ENCODE measurements around the gene ZNF593OS. TPM values are rescaled to one million over a fixed set of nuclear protein-coding genes. Genes with fewer than 3 reads are reported as not detected.
A peak's percentile ranks its signal among the peaks of the same experiment; 100 is the strongest.

Gene ZNF593OS
- total RNA-seq, 1 donor from 2014 or later: not detected

DNA sequence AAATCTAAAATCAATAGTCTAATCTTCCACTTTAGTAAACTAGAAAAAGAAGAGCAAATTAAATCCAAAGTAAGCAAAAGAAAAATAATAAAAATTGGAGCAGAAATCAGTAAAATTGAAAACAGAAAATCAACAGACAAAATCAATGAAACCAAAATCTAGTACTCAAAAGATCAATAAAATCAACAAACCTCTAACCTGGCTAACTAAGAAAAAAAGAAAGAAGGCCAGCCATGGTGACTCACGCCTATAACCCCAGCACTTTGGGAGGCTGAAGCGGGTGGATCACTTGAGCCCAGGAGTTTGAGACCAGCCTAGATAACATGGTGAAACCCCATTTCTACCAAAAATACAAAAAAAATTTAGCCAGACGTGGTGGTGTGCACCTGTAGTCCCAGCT lies 37.2 kb downstream of the ZNF593OS start:
- ATAC-seq (no peak), DNase-seq (ENCODE audit: low spot score) (no peak)
- intact Hi-C loops (cut with DNase I): no loop called here

DNA sequence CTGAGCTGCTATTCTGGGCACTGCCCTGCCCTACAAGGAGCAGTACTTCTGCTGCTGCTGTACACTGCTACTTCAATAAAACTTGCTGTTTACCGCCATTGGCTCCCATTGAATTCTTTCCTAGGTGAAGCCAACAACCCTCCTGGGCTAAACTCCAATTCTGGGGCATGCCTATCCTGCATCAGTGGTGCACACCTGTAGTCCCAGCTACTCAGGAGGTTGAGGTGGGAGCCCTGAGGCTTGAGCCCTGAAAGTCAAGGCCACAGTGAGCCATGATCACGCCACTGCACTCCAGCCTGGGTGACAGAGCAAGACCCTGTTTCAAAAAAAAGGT lies 38.8 kb downstream of the ZNF593OS start:
- no peak for ATAC-seq
- DNase-seq (ENCODE audit: low spot score): no peak
- intact Hi-C loops (cut with DNase I): no loop called here

DNA sequence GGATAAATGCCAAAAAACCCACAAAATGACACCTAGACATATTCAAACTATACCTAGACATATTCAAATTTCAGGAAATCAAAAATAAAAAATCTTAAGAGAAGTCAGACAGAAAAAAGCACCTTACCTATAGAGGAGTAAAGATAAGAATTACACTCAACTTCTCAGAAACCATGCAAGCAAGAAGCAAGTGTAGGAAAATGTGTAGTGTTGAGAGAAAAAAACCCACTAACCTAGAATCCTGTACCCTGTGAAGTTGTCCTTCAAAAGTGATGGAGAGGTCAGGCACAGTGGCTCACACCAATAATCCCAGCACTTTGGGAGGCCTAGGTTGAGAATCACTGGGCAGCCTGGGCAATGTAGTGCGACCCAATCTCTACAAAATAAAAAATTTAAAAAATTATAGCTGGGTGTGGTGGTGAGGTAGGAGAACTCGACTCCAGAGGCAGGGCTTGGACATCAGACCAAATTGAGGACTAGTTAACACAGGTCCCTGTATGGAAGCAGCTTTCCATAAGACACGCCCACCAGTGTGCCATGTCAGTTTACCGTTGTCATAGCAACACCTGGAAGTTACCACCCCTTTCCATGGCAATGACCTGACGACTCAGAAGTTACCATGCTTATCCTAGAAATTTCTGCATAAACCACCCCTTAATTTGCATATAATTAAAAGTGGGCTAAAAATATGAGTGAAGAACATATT lies 39.4 kb downstream of the ZNF593OS start:
- ATAC-seq (no peak), DNase-seq (ENCODE audit: low spot score) (no peak)
- intact Hi-C loops (cut with DNase I): no loop called here

DNA sequence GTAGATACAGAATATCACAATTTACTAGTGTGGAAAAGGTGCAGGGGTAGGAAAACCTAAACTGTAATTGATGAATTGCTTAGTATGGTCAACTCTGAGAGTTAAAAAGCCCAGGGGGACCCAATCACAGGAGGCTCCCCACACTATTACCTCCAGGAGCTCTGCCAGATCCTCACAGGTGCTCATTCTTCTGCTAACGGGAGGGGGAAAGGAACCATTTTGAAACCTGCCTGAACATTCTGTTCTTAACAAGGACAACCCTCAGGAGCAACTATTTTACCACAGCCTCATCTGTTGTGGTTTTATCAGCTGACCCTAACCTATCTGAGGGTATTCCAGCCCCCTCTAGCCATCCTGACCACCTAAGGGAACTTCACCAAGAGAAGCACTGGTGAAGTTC lies 40.9 kb downstream of the ZNF593OS start:
- ATAC-seq: no peak
- intact Hi-C loops (cut with DNase I): no loop called here

DNA sequence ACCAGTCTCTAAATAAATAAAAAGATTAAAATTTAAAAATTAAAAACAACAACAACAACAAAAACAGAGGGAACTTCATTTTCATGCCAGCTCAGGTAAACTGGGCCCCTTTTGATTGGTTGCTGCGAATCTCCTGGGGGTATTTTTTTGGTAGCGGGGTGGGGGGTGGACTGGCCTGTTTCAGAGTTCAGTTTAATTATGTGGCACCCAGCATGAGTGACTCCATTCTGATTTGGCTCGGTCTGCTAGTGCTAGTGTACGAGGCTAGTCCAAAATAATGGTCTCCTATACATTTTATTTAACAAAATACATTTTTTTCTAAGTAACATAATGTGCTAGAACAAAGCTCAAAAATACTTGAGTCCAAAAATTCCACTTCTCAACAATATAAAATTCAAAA lies 41.9 kb downstream of the ZNF593OS start:
- DNase-seq (ENCODE audit: low spot score) (no peak), ATAC-seq (no peak)
- intact Hi-C loops (cut with DNase I): no loop called here

More for the DNA sequence above, 40.9 kb downstream of the ZNF593OS start:
- no peak for DNase-seq (ENCODE audit: low spot score)

DNA sequence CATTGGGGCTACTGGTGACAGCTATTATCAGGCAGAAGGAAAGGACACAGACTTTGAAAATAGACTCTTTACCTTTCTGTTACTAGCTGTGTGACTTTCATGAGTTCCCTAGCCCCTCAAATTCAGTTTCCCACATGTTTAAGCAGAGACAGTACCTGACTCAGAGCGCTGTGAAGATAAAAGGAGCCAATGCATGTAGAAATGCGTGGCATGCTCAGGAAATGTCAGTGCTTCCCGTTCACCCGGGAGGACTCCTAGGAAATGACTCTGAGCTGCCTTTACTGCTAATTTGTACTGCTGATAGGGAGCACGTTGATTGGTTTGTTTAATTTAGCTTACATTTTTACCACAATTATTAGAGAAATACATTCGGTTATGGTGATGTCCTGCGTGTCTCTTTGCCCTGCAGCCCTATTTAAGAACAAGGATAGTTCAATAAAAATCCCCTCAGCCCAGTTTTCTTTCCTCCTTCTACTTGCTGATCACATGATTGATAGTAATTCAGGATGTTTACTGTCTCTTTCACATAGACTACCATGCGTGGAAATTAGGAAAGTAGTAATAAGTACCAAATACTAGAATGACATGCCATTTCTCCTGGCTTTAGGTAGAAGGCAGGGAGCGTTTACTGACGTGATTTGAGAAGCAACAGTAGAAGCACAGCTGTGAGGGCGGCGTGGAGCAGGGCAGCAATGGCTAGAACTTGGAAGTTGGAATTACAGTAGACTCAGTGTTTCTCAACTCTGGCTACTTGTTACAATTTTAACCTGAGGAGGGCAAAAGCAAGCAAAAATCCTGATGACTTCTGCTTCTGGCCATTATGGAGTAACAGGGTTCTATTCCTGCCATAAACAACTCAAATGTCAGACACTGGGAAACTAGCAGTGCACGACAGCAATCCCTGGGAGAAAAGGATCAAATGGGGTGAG lies 44.1 kb downstream of the ZNF593OS start:
- intact Hi-C loops (cut with DNase I): no loop called here
- DNase-seq (ENCODE audit: low spot score): no peak
- ATAC-seq: no peak

DNA sequence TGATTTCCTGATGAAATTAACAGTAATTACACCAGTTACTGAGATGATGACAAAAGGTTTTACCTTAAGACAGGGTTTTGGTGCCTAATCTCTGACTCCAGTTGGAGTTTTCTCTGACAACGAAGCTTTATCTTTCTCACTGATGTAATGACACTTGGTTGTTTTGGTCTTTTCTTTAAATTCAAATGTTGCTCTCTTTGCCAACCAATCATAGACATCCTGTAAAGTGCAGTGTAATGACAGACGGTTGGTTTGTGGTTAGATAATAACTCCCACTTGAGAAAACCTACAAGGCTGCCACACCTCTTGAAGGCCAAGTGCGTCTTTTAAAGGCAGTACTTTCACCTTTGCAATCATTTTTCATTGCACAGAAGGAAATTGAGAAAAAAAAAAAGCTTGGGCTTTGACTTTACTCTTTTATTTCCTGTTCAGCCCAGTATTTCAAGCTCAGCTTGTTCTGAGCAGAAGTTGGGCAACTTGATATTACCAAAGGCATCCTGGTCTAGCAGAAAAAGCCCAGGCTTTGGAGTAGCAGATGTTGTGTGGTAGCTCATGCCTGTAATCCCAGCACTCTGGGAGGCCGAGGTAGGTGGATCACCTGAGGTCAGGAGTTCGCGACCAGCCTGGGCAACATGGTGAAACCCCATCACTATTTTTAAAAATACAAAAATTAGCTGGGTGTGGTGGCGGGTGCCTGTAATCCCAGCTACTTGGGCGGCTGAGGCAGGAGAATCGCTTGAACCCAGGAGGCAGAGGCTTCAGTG lies 45.1 kb downstream of the ZNF593OS start:
- intact Hi-C loops (cut with DNase I): no loop called here
- DNase-seq (ENCODE audit: low spot score) (no peak), ATAC-seq (peak; percentile 52)

DNA sequence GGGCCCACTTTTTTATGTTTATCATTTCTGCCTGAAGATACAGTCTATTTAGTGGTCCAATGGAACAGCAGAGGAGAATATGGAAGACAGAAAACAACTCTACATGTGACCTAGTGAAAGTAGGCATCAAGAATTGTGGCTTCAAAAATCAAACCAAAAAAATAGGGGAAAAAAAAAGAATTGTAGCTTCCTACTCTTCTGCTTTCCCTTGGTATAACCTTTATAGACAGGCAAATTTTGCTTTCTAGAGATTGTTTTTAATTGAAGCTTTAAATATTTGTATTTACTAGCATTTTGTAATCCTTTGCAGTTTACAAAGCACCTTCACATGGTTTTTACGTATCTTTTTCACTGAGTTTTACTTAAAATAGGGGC lies 45.7 kb downstream of the ZNF593OS start:
- intact Hi-C loops (cut with DNase I): no loop called here
- no peak for DNase-seq (ENCODE audit: low spot score)
- ATAC-seq: no peak

DNA sequence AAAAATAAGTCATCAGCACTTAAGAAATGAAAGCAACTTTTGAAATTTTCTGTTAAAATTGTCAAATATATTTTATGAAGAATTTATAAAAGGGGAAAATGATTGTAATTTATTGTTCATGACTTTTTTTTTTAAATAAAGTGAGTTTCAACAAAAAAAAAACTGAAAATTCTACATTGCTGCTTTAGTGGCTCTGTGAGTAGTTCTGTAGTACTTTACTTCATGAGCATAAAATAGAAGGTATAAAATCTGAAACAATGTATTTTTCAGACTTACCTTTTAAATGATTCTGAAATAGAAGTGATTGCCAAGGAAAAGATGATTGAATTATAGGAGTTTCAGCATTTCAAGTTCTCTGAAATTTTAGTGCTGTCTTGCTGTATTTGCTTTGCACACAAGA lies 46.2 kb downstream of the ZNF593OS start:
- DNase-seq (ENCODE audit: low spot score): no peak
- intact Hi-C loops (cut with DNase I): no loop called here
- ATAC-seq: no peak

DNA sequence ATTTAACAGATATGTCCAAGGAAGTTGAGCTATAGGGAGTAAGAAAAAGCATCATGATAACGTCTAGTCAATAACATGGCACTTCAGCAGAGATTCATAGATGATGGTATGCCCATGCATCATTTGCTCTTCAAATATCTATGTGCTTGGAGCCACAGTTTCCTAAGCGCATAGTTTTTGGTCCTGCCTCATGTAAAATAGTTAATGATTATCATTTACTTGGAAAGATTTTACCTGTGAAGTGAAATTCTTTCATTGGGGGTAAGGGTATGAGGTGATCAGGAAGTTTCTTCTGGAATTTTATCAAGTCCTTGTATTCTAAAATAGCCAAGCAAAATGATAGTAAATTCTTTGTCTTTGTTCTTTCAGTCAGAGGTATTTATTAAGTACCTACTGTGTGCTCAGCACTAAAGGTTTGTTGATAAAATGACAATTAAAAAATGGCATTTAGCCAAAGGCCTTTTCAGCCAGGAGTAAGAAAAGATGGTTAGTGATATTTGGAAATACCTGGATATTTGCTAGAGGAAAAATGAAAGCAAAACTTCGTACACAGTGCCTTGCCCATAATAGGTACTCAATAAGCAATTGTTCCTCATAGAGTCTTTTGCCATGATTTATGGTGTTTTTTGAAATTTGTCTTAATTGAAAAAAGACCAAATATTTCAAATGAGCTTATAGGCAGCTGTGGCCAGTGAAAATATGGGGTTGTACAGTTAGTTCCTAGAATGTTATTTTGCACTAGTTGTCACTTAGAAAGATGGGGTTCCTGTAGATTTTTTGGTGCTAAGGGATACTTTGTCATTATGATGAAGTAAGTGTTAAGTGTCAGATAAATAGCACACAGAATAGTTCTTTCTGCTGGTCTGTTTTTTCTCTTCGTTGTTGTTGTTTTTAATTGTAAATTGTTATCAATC lies 47.0 kb downstream of the ZNF593OS start:
- intact Hi-C loops (cut with DNase I): no loop called here
- ATAC-seq: no peak
- DNase-seq (ENCODE audit: low spot score): no peak

DNA sequence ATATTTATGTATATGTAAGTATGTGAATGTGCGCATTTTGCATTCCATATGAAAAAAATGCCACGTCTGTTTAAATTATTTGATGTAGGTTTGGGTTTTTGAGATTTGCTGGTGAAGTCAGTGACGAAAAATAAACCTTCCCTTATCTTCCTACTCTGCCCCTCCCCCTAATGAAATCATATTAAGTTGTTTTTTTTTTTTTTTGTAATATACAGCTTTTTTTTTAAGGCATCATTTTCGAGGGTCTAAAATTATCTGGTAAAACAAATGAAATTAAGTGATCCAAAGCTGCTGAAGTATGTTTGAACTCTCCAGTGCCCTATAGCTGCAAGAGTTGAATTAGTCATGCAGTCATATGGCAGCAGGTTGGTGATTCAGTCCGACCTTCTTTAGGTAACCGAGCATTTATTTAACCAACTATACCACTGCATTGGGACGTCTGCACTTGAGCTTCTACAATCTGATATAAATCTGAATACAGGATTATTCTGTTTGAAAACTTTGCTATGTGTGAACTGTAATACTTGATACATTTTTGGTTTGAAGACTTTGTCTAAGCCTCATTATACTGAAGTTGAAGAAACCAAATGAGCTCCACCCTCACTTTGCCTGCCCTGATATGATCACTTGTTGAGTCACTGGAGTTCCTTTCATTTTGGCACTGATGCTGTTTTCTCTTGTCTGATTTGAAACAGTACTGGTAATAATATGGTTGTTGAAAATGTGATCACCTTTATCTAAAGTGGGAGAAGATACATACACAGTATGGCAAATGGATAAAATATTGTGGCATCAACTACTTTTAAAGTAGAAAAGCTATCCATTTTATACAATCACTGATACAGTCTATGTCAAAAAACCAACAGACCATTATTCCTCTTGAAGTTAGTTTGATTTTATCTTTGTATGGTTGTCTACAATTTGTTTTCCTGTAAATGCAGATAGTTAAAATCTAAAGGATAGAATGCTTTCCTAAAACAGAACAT lies 48.4 kb downstream of the ZNF593OS start:
- no peak for ATAC-seq
- DNase-seq (ENCODE audit: low spot score): no peak
- intact Hi-C loops (cut with DNase I): no loop called here

DNA sequence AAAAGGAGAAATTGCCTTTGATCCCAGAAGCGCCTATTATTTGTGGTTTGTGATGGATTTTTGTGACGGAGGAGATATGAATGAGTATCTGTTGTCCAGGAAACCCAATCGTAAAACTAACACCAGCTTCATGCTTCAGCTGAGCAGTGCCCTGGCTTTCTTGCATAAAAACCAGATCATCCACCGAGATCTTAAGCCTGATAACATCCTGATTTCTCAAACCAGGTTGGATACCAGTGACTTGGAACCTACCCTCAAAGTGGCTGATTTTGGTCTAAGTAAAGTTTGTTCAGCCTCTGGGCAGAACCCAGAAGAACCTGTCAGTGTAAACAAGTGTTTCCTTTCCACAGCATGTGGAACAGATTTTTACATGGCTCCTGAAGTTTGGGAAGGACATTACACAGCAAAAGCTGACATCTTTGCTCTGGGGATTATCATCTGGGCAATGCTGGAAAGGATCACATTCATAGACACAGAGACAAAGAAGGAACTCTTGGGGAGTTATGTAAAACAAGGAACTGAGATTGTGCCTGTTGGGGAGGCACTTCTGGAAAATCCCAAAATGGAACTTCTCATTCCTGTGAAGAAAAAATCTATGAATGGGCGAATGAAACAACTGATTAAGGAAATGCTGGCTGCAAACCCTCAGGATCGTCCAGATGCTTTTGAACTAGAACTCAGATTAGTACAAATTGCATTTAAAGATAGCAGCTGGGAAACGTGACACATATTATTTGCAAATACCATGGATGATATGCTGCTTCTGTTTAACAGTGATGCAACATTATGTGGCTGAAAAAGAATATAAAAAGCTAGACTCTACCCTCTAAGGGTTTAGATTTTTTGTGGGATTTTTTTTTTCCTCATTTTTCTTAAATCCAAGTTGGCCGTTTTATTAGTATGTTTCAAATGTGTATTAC lies 49.5 kb downstream of the ZNF593OS start:
- DNase-seq (ENCODE audit: low spot score) (no peak), ATAC-seq (no peak)
- intact Hi-C loops (cut with DNase I): no loop called here

DNA sequence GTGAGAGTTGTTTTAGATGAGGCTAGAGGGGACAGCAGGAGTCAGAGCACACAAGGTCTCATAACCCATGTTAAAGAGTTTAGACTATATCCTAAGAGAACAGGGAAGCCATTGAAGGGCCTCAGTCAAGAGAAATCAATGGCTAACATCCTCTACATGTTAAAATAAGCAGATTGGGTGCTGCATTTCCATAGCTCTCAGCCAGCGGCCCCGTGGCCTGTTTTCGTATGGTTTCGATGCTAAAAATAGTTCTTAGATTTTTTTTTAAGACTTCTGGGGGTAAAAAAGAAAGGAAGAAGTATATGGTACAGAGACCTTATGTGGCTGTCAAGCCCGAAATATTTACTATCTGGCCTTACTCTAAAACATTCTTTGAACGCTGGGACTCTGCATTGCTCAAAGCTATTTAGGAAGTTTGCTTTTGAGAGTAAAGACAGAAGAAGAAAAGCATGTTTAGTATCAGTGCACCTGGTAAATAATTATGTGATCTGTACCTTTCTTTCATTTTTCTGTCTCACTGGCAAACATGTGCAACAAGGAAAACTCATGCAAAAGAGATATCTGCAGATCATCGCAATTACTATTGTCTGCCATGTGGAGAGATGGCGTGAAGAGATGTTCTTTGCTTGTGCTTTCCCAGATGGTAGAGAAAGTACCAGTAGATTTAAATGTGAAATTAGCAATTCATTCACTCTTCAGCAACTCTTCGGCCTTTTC lies 51.6 kb downstream of the ZNF593OS start:
- no peak for ATAC-seq
- no peak for DNase-seq (ENCODE audit: low spot score)
- intact Hi-C loops (cut with DNase I): no loop called here
